ENCODE measurements around the gene E4F1. TPM values are rescaled to one million over a fixed set of nuclear protein-coding genes. Genes with fewer than 3 reads are reported as not detected.

Gene E4F1
- total and polyA plus RNA-seq, 2 of the 13 experiments (the other 11 are each of a cell fraction or from before 2014, with no cell fraction given) = 13.8 to 19.5 TPM

- Histone ChIP-seq H4K20me1 (ENCODE audit: insufficient read depth, low read length) (no peaks in the 10 kb centered on the region), H3K4me2 (ENCODE audit: low read depth, low read length) (no peak overlapping the region), H3K9me3 (ENCODE audit: low read length) (no peaks in the 10 kb centered on the region), H3K27ac (ENCODE audit: extremely low read length, insufficient read depth, low read length) (no peak overlapping the region), H3K27me3 (ENCODE audit: control insufficient read depth in 1 of 2, insufficient read depth in 2 of 2, low read length in 2 of 2) (no peaks in the 10 kb centered on the region), H3K4me3 (replicated peaks in 1 of 3; ENCODE audit: insufficient read depth in 1 of 3, low read depth in 2 of 3, low read length in 3 of 3) (no peak overlapping the region), H3K36me3 (replicated peaks in 1 of 2; ENCODE audit: control insufficient read depth in 1 of 2, insufficient read depth in 2 of 2, low read length in 2 of 2) (no peaks in the 10 kb centered on the region), H3K79me2 (ENCODE audit: insufficient read depth, low read length) (no peaks in the 10 kb centered on the region), H3K9ac (ENCODE audit: insufficient read depth, low read depth, low read length) (no peak overlapping the region), H3K4me1 (ENCODE audit: insufficient read depth, low read length) (peaks cover 35% of the 10 kb centered on the region), H2AFZ (ENCODE audit: low read length) (no peak overlapping the region)
- DNase-seq (ENCODE audit: low spot score) (no peak), ATAC-seq (no peak), FAIRE-seq (no peak)
- ChIA-PET POLR2A (no interaction called here), CTCF (ENCODE audit: low intra/inter-chr PET ratio, low total read pairs) (no interaction called here)
- in situ Hi-C loops (cut with HindIII; ENCODE audit: extremely low pct_ligation_motif_present, low pct_unique_long_range_greater_than_20kb) (no loop called here), intact Hi-C loops (cut with micrococcal nuclease; ENCODE audit: unreplicated experiment) (no loop called here)
- no peak for TF ChIP-seq ZNF597 (CRISPR knock-in tag; IDR thresholded peaks at IDR 0.05)
- peak; percentile 70; the same call in 1 of the 2 replicates for TF ChIP-seq ZNF770 (CRISPR knock-in tag; IDR thresholded peaks at IDR 0.05)
- no TSS peak for BruUV-seq (replicated peaks)
- WGBS (ENCODE audit: low lambda C conversion rate) = 81% methylated on average over 13 of the region's 13 CpGs
Measured at GRCh38 chr16:2186064-2186463, 37.3 kb upstream of the E4F1 start.

- Histone ChIP-seq H3K4me2 (ENCODE audit: low read depth, low read length) (no peak overlapping the region), H3K27ac (ENCODE audit: extremely low read length, insufficient read depth, low read length) (no peak overlapping the region), H3K79me2 (ENCODE audit: insufficient read depth, low read length) (no peaks in the 10 kb centered on the region), H3K9me3 (ENCODE audit: low read length) (no peaks in the 10 kb centered on the region), H3K9ac (ENCODE audit: insufficient read depth, low read depth, low read length) (no peak overlapping the region), H3K36me3 (replicated peaks in 1 of 2; ENCODE audit: control insufficient read depth in 1 of 2, insufficient read depth in 2 of 2, low read length in 2 of 2) (no peaks in the 10 kb centered on the region), H3K27me3 (ENCODE audit: control insufficient read depth in 1 of 2, insufficient read depth in 2 of 2, low read length in 2 of 2) (no peaks in the 10 kb centered on the region), H3K4me1 (ENCODE audit: insufficient read depth, low read length) (peaks cover 40% of the 10 kb centered on the region), H3K4me3 (replicated peaks in 1 of 3; ENCODE audit: insufficient read depth in 1 of 3, low read depth in 2 of 3, low read length in 3 of 3) (no peak overlapping the region), H2AFZ (ENCODE audit: low read length) (no peak overlapping the region), H4K20me1 (ENCODE audit: insufficient read depth, low read length) (no peaks in the 10 kb centered on the region)
- intact Hi-C loops (cut with micrococcal nuclease; ENCODE audit: unreplicated experiment) (no loop called here), in situ Hi-C loops (cut with HindIII; ENCODE audit: extremely low pct_ligation_motif_present, low pct_unique_long_range_greater_than_20kb) (no loop called here)
- DNase-seq (ENCODE audit: low spot score) (no peak), FAIRE-seq (no peak), ATAC-seq (no peak)
- CTCF ChIA-PET (ENCODE audit: low intra/inter-chr PET ratio, low total read pairs) = no interaction called here
- BruUV-seq (replicated peaks) = no TSS peak
- POLR2A ChIA-PET = no interaction called here
- 98% methylated on average over 7 of the region's 20 CpGs for WGBS (ENCODE audit: low lambda C conversion rate)
- no peak for TF ChIP-seq HINFP (CRISPR knock-in tag; IDR thresholded peaks at IDR 0.05; ENCODE audit: low read depth)
- no peak for TF ChIP-seq CBX1 (IDR thresholded peaks at IDR 0.05; ENCODE audit: low read depth)
- TF ChIP-seq FOSL2 (CRISPR knock-in tag; IDR thresholded peaks at IDR 0.05) = no peak
- no peak for TF ChIP-seq CERS6 (CRISPR knock-in tag; IDR thresholded peaks at IDR 0.05)
- TF ChIP-seq SIN3A (IDR thresholded peaks at IDR 0.05; ENCODE audit: borderline replicate concordance, low read depth, low read length) = no peak
- no peak for TF ChIP-seq BHLHE40 (IDR thresholded peaks at IDR 0.05; ENCODE audit: low read length)
- TF ChIP-seq ZBTB2 (CRISPR knock-in tag; IDR thresholded peaks at IDR 0.05; ENCODE audit: low read depth) = no peak
Measured at GRCh38 chr16:2186505-2186904, 36.9 kb upstream of the E4F1 start.
